Ishikawa (cell line): ENCODE measurements around the gene USP44.

ENCODE experiments used
- CEBPB ChIP-seq: IDR thresholded peaks from 2 replicates; pipeline ENCODE4 v1.6.1; 2012
- CREB1 ChIP-seq: IDR thresholded peaks from 2 replicates; pipeline ENCODE4 v1.6.1; 2012; ENCODE audit warnings: low read depth
- EGR1 ChIP-seq: IDR thresholded peaks from 2 replicates; pipeline ENCODE4 v1.6.1; 2012
- EP300 ChIP-seq: IDR thresholded peaks from 2 replicates; pipeline ENCODE4 v1.6.1; 2012; ENCODE audit warnings: borderline replicate concordance
- FOXM1 ChIP-seq: IDR thresholded peaks from 2 replicates; pipeline ENCODE4 v1.6.1; 2012; ENCODE audit warnings: low read depth, borderline replicate concordance
- NFIC ChIP-seq: IDR thresholded peaks from 2 replicates; pipeline ENCODE4 v1.6.1; 2012
- RAD21 ChIP-seq: IDR thresholded peaks from 2 replicates; pipeline ENCODE4 v1.6.1; 2012; ENCODE audit warnings: low read depth
- REST ChIP-seq: IDR thresholded peaks from 2 replicates; pipeline ENCODE4 v1.6.1; 2012; ENCODE audit warnings: low read depth, mild to moderate bottlenecking
- TAF1 ChIP-seq: IDR thresholded peaks from 2 replicates; pipeline ENCODE4 v1.6.1; 2012; ENCODE audit warnings: low read depth, mild to moderate bottlenecking
- TCF12 ChIP-seq: IDR thresholded peaks from 2 replicates; pipeline ENCODE4 v1.6.1; 2012; ENCODE audit warnings: low read depth
- TEAD4 ChIP-seq: IDR thresholded peaks from 2 replicates; pipeline ENCODE4 v1.6.1; 2012
- USF1 ChIP-seq: IDR thresholded peaks from 2 replicates; pipeline ENCODE4 v1.6.1; 2012
- YY1 ChIP-seq: IDR thresholded peaks from 2 replicates; pipeline ENCODE4 v1.6.1; 2012; ENCODE audit warnings: low read depth
- ZBTB7A ChIP-seq: IDR thresholded peaks from 2 replicates; pipeline ENCODE4 v1.6.1; 2012; ENCODE audit warnings: low read depth
- TF ChIP-seq, protein P1 (sequence below): IDR thresholded peaks from 2 replicates; pipeline ENCODE4 v1.6.1; 2012

The USP44 gene

DNA sequence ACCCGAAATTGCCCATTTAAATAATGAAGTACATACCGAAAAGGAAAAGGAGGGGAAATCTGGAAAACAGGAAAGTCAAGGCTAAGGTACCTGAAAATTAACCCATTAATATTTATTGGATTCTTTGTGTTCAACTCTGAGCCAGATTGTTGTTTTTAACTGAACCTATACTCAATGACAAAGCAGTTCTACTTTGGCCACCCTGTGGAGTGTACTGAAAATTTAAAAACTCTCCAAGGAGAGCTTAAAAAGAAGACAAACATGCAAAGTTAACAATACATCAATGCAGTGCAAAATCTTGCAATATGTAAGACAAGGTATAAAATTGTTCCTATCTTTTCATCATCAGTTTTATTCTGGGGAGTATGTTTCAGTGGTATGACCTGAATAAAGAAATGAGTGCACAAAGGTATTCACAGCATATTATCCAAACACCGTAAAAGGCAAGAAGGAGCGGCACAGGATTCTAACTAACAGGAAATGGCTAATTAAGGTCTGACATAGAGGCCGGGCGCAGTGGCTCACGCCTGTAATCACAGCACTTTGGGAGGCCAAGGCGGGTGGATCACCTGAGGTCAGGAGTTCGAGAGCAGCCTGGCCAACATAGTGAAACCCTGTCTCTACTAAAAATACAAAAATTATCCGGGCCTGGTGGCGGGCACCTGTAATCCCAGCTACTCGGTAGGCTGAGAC, 1.7 kb downstream of the USP44 start:
- TF ChIP-seq CREB1 = no peak
- no peak for TF ChIP-seq FOXM1
- TF ChIP-seq USF1 = no peak
- TF ChIP-seq CEBPB = no peak
- TF ChIP-seq RAD21 = no peak
- no peak for TF ChIP-seq ZBTB7A
- no peak for TF ChIP-seq TAF1

GRCh38 chr12:95548539-95549391, 2.5 kb downstream of the USP44 start:
- TF ChIP-seq YY1 = peak; percentile 89
- TF ChIP-seq CREB1 = peak; percentile 58; the same call in 1 of the 2 replicates
- no peak; the same call in 1 of the 2 replicates for TF ChIP-seq TAF1
- TF ChIP-seq ZBTB7A = peak; percentile 83
- no peak for TF ChIP-seq EGR1
- TF ChIP-seq, protein P1, sequence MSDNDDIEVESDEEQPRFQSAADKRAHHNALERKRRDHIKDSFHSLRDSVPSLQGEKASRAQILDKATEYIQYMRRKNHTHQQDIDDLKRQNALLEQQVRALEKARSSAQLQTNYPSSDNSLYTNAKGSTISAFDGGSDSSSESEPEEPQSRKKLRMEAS = peak; percentile 89

- TF ChIP-seq YY1 (no peak), TEAD4 (peak; percentile 33)
- TF ChIP-seq, protein P1 = peak; percentile 73
Observed at GRCh38 chr12:95548056-95548538, 3.2 kb downstream of the USP44 start.

DNA sequence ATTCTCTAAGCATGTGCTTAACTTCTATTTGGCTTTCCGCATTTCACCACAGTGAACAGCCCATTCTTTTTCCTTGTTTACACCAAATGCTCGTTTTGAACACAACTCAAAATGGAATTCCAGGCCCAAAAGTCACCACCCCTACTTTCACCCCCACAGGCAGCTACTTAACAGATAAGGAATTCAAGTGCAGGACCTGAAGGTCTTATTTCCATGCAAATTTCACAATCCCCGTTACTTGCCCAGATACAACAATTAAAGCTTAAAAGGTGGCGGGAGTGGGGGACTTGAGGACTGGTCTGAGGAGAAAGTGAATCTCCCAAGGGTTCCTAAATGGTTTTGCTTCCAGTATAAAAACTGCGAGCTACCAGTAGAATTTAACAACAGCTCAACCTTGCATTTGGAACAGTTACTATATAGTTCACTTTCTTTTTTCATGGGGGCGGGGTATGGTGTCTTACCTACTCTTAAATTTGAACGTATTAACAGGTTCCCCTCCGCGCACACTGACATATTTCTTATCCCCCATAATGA, 3.7 kb downstream of the USP44 start:
- TF ChIP-seq, protein P1 = no peak
- no peak for TF ChIP-seq TAF1
- TF ChIP-seq TCF12 = no peak
- TF ChIP-seq EP300 = no peak
- no peak for TF ChIP-seq CREB1
- no peak for TF ChIP-seq FOXM1
- no peak for TF ChIP-seq TEAD4
- no peak for TF ChIP-seq ZBTB7A
- no peak for TF ChIP-seq NFIC
- TF ChIP-seq EGR1 = no peak
- no peak for TF ChIP-seq RAD21
- TF ChIP-seq CEBPB = no peak

GRCh38 chr12:95546491-95546813, 4.8 kb downstream of the USP44 start:
- TF ChIP-seq ZBTB7A (no peak), YY1 (no peak)

DNA sequence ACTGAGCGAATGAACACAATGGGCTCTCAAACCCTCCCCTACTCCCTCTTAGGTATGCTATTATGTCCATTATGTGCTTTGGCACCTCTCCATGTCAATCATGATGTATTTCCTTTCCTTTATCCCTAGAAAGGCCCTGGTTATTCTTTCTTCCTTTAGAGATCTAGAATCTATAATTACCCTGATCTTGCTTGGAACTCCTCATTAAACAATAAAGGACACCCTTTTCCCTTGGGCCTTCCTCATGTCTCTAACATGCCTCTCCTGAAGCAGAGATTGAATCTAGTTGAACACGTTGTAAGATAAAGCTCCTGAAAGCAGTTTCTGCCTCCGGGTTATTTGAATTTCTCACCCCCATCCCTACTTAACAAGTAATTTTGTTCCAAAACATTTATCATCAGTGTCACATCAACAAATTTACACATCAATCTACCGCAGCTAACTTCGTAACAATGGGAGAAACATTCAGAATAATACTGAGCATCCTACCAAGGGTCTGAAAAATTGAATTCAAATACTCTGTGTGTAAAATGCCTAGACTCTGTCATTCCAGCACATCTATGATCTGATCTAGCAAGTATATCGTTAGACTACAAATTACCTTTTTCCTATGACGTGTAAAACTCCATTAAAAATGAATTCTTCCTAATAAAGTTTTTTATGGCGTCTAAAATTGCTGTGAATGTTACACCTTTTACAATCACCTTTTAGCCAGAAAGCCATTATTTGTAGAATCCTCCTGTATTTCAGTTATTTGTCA, 5.4 kb downstream of the USP44 start:
- TF ChIP-seq TAF1 (no peak), EGR1 (no peak), TCF12 (no peak), CEBPB (no peak), NFIC (no peak)

- TF ChIP-seq NFIC = no peak
- TF ChIP-seq, protein P1 = no peak
- no peak for TF ChIP-seq REST
- TF ChIP-seq ZBTB7A = no peak
- no peak for TF ChIP-seq TCF12
- TF ChIP-seq RAD21 = no peak
- TF ChIP-seq EGR1 = no peak
- TF ChIP-seq USF1 = no peak
- TF ChIP-seq YY1 = no peak
- TF ChIP-seq EP300 = no peak
- TF ChIP-seq TAF1 = no peak
- no peak for TF ChIP-seq CREB1
Observed at GRCh38 chr12:95545303-95545702, 6.0 kb downstream of the USP44 start.
